Tibial artery (tissue), 4 donors: ENCODE measurements around the gene MRPS23.
A peak's percentile ranks its signal among the peaks of the same experiment; 100 is the strongest.

Source experiments
- DNase-seq, 2 donors: peaks; one replicate each; pipeline ENCODE4 v3.0.0-alpha.2; 2019
- H3K27ac ChIP-seq, 2 donors: fragments of 200-600 bp; sonication (generic) in 1 of 2; 1 replicate in 1 of 2; 2 replicates in 1 of 2; pipeline ENCODE4 v1.5.1; 2018 to 2019; ENCODE audit warnings: mild to moderate bottlenecking in 1 of 2
- H3K27me3 ChIP-seq, 2 donors: fragments of 200-600 bp; sonication (generic) in 1 of 2; one replicate each; pipeline versions ENCODE4 v1.5.1 to v1.6.0; 2016 to 2019
- H3K36me3 ChIP-seq, 3 donors: fragments of 200-600 bp; sonication (generic) in 2 of 3; one replicate each; pipeline ENCODE4 v1.5.1; 2016 to 2019; ENCODE audit warnings: mild to moderate bottlenecking in 2 of 3
- H3K4me1 ChIP-seq, 4 donors: fragments of 200-600 bp; sonication (generic) in 2 of 4; 1 replicate in 3 of 4; 2 replicates in 1 of 4; pipeline ENCODE4 v1.5.1; 2016 to 2019
- H3K4me3 ChIP-seq, 2 donors: fragments of 200-600 bp; sonication (generic) in 1 of 2; 1 replicate in 1 of 2; 2 replicates in 1 of 2; pipeline ENCODE4 v1.5.1; 2018 to 2019; ENCODE audit warnings: mild to moderate bottlenecking in 2 of 2
- H3K9me3 ChIP-seq, 3 donors: fragments of 200-600 bp; sonication (generic) in 1 of 3; one replicate each; pipeline ENCODE4 v1.5.1; 2016 to 2019
- intact Hi-C: fragments of 100-400 bp; cut with DNase I; formaldehyde crosslinking; loops from one replicate; pipeline ENCODE4 v1.15.0; 2023; ENCODE audit warnings: low total_unique reads
- TF ChIP-seq, protein P1 (sequence below), 2 experiments: fragments of 200-600 bp in 1 of 2; fragments of 450-650 bp in 1 of 2; IDR thresholded peaks; one replicate each; pipeline ENCODE4 v1.5.1; 2017 to 2019; ENCODE audit warnings: antibody characterized with exemption in 2 of 2, mild to moderate bottlenecking in 1 of 2, moderate library complexity in 1 of 2

MRPS23 gene

GRCh38 chr17:57861000-57861789, 11.4 kb upstream of the MRPS23 start:
- no peaks in the 10 kb centered on the region for H3K9me3 ChIP-seq
- H3K4me3 ChIP-seq = peak overlapping the region; percentile 54 to 74
- DNase-seq = peak; percentile 74 to 88
- H3K36me3 ChIP-seq = peaks cover 0 to 5% (median 5%) of the 10 kb centered on the region in 3 donors
- intact Hi-C loops = no loop called here
- H3K27ac ChIP-seq = peak overlapping the region; percentile 88 to 95
- H3K4me1 ChIP-seq = peaks cover 6 to 50% (median 33%) of the 10 kb centered on the region in 4 donors
- TF ChIP-seq, protein P1, sequence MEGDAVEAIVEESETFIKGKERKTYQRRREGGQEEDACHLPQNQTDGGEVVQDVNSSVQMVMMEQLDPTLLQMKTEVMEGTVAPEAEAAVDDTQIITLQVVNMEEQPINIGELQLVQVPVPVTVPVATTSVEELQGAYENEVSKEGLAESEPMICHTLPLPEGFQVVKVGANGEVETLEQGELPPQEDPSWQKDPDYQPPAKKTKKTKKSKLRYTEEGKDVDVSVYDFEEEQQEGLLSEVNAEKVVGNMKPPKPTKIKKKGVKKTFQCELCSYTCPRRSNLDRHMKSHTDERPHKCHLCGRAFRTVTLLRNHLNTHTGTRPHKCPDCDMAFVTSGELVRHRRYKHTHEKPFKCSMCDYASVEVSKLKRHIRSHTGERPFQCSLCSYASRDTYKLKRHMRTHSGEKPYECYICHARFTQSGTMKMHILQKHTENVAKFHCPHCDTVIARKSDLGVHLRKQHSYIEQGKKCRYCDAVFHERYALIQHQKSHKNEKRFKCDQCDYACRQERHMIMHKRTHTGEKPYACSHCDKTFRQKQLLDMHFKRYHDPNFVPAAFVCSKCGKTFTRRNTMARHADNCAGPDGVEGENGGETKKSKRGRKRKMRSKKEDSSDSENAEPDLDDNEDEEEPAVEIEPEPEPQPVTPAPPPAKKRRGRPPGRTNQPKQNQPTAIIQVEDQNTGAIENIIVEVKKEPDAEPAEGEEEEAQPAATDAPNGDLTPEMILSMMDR (IDR thresholded peaks at IDR 0.05) = no peak
- no peaks in the 10 kb centered on the region for H3K27me3 ChIP-seq

DNA sequence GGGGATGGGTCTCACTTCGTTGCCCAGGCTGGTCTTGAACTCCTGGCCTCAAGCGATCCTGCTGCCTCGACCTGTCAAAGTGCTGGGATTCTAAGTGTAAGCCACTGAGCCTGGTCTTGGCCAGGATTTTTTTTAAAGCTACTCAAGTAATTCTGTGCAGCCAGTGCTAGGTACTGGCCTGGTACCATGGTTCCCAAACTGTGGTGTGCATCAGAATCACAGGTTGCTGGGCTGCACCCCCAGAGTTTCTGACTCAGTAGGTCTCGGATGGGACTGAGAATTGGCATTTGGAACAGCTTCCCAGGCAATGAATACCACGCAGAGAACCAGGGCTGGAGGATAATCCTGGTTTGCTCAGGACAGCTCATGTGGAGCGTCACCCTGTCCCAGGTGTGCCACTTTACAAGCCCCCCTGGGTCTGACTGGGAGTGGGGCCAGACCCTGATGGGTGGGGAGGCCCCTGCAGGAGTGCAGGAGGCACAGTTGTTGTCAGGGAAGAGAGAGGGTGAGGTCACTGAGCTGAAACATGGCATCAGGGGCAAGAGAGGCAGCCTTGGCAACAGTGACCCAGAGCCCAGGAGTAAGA, 10.7 kb upstream of the MRPS23 start:
- Histone ChIP-seq H3K27ac (peak overlapping the region; percentile 88 to 95), H3K4me1 (peaks cover 6 to 54% (median 33%) of the 10 kb centered on the region in 4 donors), H3K9me3 (no peaks in the 10 kb centered on the region), H3K4me3 (peak overlapping the region in 1 of 2 donors; percentile 54), H3K36me3 (peaks cover 0 to 5% (median 0%) of the 10 kb centered on the region in 3 donors), H3K27me3 (no peaks in the 10 kb centered on the region)
- DNase-seq = no peak
- intact Hi-C loops = no loop called here
- TF ChIP-seq, protein P1 (IDR thresholded peaks at IDR 0.05) = no peak

GRCh38 chr17:57859601-57860413, 10.0 kb upstream of the MRPS23 start:
- intact Hi-C loops = loop anchor here (10.0 kb wide), 1 partner anchor 225 kb away; the partner anchor contains the start of gene DYNLL2
- Histone ChIP-seq H3K9me3 (no peaks in the 10 kb centered on the region), H3K4me3 (no peak overlapping the region), H3K36me3 (peaks cover 0 to 5% (median 0%) of the 10 kb centered on the region in 3 donors), H3K27ac (peak overlapping the region in 1 of 2 donors; percentile 95), H3K27me3 (no peaks in the 10 kb centered on the region), H3K4me1 (peaks cover 6 to 61% (median 35%) of the 10 kb centered on the region in 4 donors)
- TF ChIP-seq, protein P1 (IDR thresholded peaks at IDR 0.05) = no peak
- DNase-seq = no peak

- no peak for DNase-seq
- Histone ChIP-seq H3K9me3 (no peaks in the 10 kb centered on the region), H3K4me1 (peaks cover 6 to 71% (median 41%) of the 10 kb centered on the region in 4 donors), H3K4me3 (no peak overlapping the region), H3K27me3 (no peaks in the 10 kb centered on the region), H3K27ac (no peak overlapping the region), H3K36me3 (no peaks in the 10 kb centered on the region)
- intact Hi-C loops = loop anchor here (10.0 kb wide), 1 partner anchor 226 kb away; the partner anchor contains the start of gene DYNLL2
- TF ChIP-seq, protein P1 (IDR thresholded peaks at IDR 0.05) = no peak
Measured at GRCh38 chr17:57858838-57859237, 9.0 kb upstream of the MRPS23 start.
